Dermis blood vessel endothelial cell (primary cell): Measurements from ENCODE around the gene STK17B. TPM values are rescaled to one million over a fixed set of nuclear protein-coding genes. Genes with fewer than 3 reads are reported as not detected.

Source experiments
- DNase-seq: peaks from one replicate; pipeline ENCODE4 v3.0.0; 2010
- total RNA-seq: library from RNA; depleted of rRNA; stranded (reverse); fragments of >200 nt; gene quantifications from 2 replicates; pipeline ENCODE4 v1.2.3, GENCODE V29; 2014

STK17B gene
- total RNA-seq, 1 donor from 2014 or later, result 19.7 TPM

GRCh38 chr2:196183528-196184231, 12.3 kb upstream of the STK17B start:
- no peak for DNase-seq

GRCh38 chr2:196183172-196183473, 11.7 kb upstream of the STK17B start:
- DNase-seq, result no peak

- no peak for DNase-seq
Measured at GRCh38 chr2:196182439-196183171, 11.2 kb upstream of the STK17B start.

- DNase-seq, result no peak
Measured at GRCh38 chr2:196181484-196181883, 10.1 kb upstream of the STK17B start.

- no peak for DNase-seq
Measured at GRCh38 chr2:196177124-196177523, 5.7 kb upstream of the STK17B start.

DNA sequence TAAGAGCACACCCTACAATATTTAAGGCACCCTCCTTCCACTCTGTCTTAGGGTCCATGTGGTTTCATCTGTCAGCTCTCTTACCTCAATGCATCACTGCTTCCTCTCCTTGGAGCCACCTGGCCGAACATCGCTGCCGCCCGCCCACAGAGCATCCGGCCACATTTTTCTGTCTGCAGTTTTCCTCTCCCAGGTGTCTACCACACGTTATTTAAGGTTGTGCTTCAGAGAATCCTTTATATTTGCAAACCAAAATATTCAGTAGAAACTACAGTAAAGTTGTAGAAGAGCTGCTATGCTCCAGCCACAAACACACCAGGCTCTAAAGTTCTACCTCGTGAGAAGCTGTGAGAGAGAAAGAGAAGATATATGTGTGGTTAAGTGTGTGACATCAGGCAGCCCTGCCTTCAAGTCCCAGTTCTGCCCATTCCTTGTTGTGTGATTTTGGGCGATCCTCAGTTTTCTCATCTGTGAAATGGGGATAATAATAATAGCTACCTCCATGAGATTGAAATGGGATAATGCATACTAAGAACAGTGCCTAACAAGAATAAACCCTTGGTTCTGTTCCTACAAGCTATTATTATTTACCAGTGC, 4.9 kb upstream of the STK17B start:
- no peak for DNase-seq

GRCh38 chr2:196174404-196174803, 3.0 kb upstream of the STK17B start:
- DNase-seq, result no peak

DNA sequence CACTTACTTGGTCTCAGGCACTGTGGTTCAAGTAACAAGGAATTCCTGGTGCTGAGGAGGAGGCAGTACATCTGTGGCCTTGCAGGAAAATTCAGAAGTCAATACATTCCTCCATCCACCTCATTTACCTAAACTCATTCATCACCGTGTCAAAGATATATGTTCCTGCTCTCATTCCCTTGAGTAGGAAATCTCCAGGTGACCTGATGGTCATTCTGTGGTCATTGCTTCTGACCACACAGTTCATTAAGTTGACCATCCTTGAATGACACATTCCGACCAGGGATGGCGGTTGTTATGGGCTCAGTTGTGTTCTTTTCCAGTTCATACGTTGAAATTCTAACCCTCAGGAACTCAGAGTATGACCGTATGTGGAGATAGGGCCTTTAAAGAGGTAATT, 2.1 kb upstream of the STK17B start:
- no peak for DNase-seq

GRCh38 chr2:196172951-196173350, 1.6 kb upstream of the STK17B start:
- DNase-seq, result no peak

- no peak for DNase-seq
Measured at GRCh38 chr2:196171946-196172345, 568 bp upstream of the STK17B start.

GRCh38 chr2:196170606-196171247, 651 bp downstream of the STK17B start:
- DNase-seq, result peak; percentile 65

DNA sequence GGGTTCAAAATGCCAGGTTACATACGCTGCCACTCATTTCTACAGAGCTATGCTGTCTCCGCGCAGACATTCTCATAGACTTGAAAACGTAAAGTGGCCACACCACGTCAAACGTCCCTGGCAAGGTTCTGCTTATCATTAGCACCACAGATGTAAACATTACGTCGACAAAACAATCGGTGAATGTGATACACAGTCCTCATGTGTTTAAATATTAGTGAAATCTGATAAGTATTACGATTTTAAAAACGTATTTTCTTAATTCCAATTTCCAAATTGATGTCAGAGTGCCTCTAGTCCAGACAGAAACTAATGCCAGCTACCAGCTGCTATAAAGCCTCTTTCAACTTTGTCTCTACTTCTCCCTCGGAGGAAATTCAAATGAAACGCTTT, 1.2 kb downstream of the STK17B start:
- peak; percentile 71 for DNase-seq

DNA sequence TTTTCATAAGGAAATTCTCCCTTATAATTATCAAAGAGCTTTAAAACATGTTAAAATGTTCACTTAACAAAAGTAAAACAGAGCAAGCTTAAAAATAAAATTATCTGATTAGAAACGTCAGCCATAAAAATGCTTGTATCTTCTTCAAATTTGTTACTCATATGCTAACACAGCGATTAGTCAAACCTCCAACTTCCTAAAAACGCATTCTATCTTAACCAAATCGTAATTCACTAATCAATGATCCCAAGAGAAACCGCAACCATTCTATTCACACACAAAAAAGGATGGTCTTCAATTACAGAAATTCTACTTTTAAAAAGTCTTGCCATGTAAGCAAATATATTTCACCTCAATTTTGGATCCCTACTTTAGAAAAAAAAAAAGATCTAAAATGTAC, 1.9 kb downstream of the STK17B start:
- DNase-seq, result no peak

- peak; percentile 57 for DNase-seq
Measured at GRCh38 chr2:196168181-196168580, 3.2 kb downstream of the STK17B start.

- DNase-seq, result peak; percentile 21
Measured at GRCh38 chr2:196167666-196168065, 3.7 kb downstream of the STK17B start.

DNA sequence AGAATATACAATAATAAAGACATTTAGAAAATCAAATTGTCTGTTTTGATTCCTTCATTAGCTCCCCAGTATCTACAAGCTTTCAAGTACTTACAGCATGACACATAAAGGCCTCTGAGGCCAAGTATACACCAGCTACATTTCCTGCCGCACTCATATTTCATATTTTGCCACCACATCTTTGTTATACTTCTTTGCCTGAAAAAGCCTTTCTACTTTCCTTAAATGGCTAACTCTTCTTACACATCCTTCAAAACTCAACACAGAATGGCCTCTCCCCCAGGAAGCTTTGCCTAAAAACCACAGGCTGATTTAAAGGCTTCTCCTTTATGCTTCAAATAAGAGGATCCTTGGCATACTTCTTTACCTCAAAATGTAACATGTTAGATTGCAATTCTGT, 4.5 kb downstream of the STK17B start:
- peak; percentile 59 for DNase-seq

- no peak for DNase-seq
Measured at GRCh38 chr2:196165016-196165415, 6.4 kb downstream of the STK17B start.

GRCh38 chr2:196163285-196163684, 8.1 kb downstream of the STK17B start:
- DNase-seq, result no peak

- DNase-seq, result no peak
Measured at GRCh38 chr2:196162586-196163175, 8.7 kb downstream of the STK17B start.

DNA sequence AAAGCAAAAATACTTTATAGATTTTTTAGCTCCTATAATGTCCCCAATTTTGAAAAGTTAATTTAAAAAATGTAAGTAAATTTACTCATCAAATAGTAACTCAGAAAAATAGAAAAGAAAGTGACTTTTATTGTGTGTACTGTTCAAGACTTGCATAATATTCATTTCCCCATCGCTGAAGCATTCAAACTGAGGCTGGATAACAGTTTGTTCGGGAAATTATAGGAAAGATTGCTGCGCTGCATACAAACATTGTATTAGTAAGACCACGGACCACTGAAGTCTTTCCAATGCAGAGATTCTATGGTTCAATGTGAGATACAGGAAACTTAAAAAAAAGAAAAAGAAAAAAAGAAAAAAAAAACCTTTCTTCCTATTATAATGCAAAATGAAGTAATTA, 10.4 kb downstream of the STK17B start:
- no peak for DNase-seq

DNA sequence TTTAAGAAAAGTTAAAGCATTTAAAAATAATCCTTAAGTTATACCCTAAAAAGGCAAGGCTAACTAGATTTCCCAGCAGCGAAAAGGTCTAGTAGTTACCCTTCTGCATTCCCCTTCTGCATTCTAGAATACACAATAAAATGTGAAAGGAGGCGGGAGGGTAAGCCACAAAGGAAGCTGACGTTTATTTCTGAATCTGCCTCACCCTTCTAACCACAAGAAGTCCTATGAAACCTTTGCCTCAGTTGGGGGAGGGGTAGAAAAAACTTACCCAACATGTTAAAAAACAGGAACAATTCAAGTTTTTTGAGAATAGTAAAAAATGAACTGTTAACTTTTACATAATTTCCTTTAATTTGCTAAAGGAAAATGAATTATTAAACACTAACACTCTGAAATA, 11.3 kb downstream of the STK17B start:
- DNase-seq, result peak; percentile 71

GRCh38 chr2:196159221-196159892, 12.0 kb downstream of the STK17B start:
- no peak for DNase-seq

DNA sequence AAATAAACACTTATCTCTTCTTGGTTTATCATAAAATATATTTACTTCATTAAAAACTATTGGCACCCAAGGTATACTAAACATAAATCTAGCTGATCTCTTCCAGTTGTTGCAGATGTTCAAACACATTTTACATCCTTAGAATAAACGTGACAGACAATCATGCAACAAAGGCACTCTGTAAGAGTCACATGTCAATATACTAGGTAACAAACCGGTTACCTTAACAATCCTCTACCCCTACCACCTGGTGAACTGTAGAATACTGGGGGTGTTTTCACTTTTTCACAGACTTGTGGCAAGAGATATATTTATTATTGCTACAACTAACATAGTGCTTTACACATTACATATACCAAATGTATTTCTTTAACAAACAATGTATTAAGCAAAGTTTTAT, 15.8 kb downstream of the STK17B start:
- DNase-seq, result no peak
